ENCODE data around the gene ALDOA.
A peak's percentile ranks its signal among the peaks of the same experiment; 100 is the strongest.

The ALDOA gene

DNA sequence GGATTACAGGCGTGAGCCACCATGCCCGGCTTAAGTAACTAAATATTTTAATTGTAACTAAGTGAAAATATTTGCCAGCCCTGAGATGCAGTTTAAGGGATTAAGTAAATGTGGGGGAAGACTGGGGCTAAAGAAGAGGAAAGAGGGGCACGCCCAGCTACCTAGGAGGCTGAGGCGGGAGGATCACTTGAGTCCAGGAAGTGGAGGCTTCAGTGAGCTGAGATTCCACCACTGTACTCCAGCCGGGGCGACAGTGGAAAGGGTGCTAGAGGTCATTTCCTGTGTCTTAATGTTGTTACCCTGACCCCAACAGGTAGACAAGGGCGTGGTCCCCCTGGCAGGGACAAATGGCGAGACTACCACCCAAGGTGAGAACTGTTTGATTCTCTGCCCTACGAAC is 2.8 kb downstream of the ALDOA start:
- TF ChIP-seq CREB1 (IDR thresholded peaks at IDR 0.05; ENCODE audit: low read depth) (no peak), TEAD4 (IDR thresholded peaks at IDR 0.05) (no peak), TAF1 (IDR thresholded peaks at IDR 0.05; ENCODE audit: low read depth) (no peak), TCF12 (IDR thresholded peaks at IDR 0.05; ENCODE audit: low read depth) (no peak), EP300 (IDR thresholded peaks at IDR 0.05; ENCODE audit: borderline replicate concordance) (no peak), ZBTB7A (IDR thresholded peaks at IDR 0.05; ENCODE audit: low read depth) (no peak), NFIC (IDR thresholded peaks at IDR 0.05) (no peak), REST (IDR thresholded peaks at IDR 0.05; ENCODE audit: low read depth) (no peak)

DNA sequence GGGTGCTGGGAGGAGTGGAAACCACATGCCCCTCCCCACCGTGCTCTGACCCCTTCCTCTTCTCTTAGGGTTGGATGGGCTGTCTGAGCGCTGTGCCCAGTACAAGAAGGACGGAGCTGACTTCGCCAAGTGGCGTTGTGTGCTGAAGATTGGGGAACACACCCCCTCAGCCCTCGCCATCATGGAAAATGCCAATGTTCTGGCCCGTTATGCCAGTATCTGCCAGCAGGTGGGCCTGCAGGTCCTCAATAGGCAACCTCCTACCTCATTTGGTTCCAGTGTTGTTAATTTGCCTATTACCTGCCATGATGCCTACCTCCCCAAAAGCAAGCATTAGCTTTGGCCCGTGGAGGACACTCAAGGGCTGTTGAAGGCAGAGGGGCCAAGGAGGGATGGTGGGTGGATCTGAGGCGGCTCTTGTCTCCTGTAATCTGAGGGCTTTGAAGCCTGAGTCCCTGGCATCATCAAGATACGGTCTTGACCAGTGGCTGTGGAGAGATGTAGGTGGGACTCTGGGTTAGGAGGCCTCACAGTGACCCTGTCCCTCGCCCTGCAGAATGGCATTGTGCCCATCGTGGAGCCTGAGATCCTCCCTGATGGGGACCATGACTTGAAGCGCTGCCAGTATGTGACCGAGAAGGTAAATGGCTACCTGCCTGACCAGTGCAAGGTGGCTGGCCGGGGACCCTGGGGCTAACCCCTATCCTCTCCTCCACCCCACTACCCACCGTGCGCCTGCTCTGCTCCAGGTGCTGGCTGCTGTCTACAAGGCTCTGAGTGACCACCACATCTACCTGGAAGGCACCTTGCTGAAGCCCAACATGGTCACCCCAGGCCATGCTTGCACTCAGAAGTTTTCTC is 3.4 kb downstream of the ALDOA start:
- TF ChIP-seq CREB1 (IDR thresholded peaks at IDR 0.05; ENCODE audit: low read depth) (no peak), RAD21 (IDR thresholded peaks at IDR 0.05; ENCODE audit: low read depth) (peak; percentile 21; the same call in 1 of the 2 replicates)

DNA sequence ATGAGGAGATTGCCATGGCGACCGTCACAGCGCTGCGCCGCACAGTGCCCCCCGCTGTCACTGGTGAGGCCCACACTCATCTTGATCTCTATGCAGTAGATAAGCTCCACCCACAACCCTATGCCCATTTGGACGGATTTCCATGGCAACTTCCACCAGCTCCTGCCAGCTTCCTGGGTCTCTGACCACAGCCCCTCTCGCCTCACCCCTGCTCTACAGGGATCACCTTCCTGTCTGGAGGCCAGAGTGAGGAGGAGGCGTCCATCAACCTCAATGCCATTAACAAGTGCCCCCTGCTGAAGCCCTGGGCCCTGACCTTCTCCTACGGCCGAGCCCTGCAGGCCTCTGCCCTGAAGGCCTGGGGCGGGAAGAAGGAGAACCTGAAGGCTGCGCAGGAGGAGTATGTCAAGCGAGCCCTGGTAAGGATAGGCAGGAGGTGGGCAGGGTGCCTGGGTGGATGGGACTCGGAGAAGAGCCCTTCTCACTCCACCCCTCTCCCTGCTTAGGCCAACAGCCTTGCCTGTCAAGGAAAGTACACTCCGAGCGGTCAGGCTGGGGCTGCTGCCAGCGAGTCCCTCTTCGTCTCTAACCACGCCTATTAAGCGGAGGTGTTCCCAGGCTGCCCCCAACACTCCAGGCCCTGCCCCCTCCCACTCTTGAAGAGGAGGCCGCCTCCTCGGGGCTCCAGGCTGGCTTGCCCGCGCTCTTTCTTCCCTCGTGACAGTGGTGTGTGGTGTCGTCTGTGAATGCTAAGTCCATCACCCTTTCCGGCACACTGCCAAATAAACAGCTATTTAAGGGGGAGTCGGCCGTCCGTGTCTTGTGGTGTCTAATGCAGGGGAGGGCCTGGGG is 4.3 kb downstream of the ALDOA start:
- TF ChIP-seq, protein P1, sequence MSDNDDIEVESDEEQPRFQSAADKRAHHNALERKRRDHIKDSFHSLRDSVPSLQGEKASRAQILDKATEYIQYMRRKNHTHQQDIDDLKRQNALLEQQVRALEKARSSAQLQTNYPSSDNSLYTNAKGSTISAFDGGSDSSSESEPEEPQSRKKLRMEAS (IDR thresholded peaks at IDR 0.05): no peak
- TF ChIP-seq, protein P2, sequence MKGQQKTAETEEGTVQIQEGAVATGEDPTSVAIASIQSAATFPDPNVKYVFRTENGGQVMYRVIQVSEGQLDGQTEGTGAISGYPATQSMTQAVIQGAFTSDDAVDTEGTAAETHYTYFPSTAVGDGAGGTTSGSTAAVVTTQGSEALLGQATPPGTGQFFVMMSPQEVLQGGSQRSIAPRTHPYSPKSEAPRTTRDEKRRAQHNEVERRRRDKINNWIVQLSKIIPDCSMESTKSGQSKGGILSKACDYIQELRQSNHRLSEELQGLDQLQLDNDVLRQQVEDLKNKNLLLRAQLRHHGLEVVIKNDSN (IDR thresholded peaks at IDR 0.05): no peak
- no peak for TF ChIP-seq REST (IDR thresholded peaks at IDR 0.05; ENCODE audit: low read depth)
- TF ChIP-seq CEBPB (IDR thresholded peaks at IDR 0.05): no peak
- no peak for TF ChIP-seq TAF1 (IDR thresholded peaks at IDR 0.05; ENCODE audit: low read depth)
- no peak for TF ChIP-seq TEAD4 (IDR thresholded peaks at IDR 0.05)
- no peak for TF ChIP-seq EP300 (IDR thresholded peaks at IDR 0.05; ENCODE audit: borderline replicate concordance)
- no peak for TF ChIP-seq TCF12 (IDR thresholded peaks at IDR 0.05; ENCODE audit: low read depth)
- TF ChIP-seq ZBTB7A (IDR thresholded peaks at IDR 0.05; ENCODE audit: low read depth): no peak
- TF ChIP-seq NFIC (IDR thresholded peaks at IDR 0.05): no peak
- no peak for TF ChIP-seq EGR1 (IDR thresholded peaks at IDR 0.05)
- TF ChIP-seq FOXM1 (IDR thresholded peaks at IDR 0.05; ENCODE audit: borderline replicate concordance, low read depth): no peak
- no peak for TF ChIP-seq CREB1 (IDR thresholded peaks at IDR 0.05; ENCODE audit: low read depth)
- TF ChIP-seq YY1 (IDR thresholded peaks at IDR 0.05; ENCODE audit: low read depth): no peak
- TF ChIP-seq RAD21 (IDR thresholded peaks at IDR 0.05; ENCODE audit: low read depth): no peak

GRCh38 chr16:30070490-30070889 is 4.9 kb downstream of the ALDOA start:
- TF ChIP-seq REST (IDR thresholded peaks at IDR 0.05; ENCODE audit: low read depth) (no peak), RAD21 (IDR thresholded peaks at IDR 0.05; ENCODE audit: low read depth) (no peak), FOXM1 (IDR thresholded peaks at IDR 0.05; ENCODE audit: borderline replicate concordance, low read depth) (no peak), YY1 (IDR thresholded peaks at IDR 0.05; ENCODE audit: low read depth) (no peak), TAF1 (IDR thresholded peaks at IDR 0.05; ENCODE audit: low read depth) (no peak), NFIC (IDR thresholded peaks at IDR 0.05) (no peak), TEAD4 (IDR thresholded peaks at IDR 0.05) (no peak), ZBTB7A (IDR thresholded peaks at IDR 0.05; ENCODE audit: low read depth) (no peak), TCF12 (IDR thresholded peaks at IDR 0.05; ENCODE audit: low read depth) (no peak), EP300 (IDR thresholded peaks at IDR 0.05; ENCODE audit: borderline replicate concordance) (no peak), EGR1 (IDR thresholded peaks at IDR 0.05) (no peak), CEBPB (IDR thresholded peaks at IDR 0.05) (no peak), CREB1 (IDR thresholded peaks at IDR 0.05; ENCODE audit: low read depth) (no peak)
- TF ChIP-seq, protein P1 (IDR thresholded peaks at IDR 0.05): no peak

Measured in Ishikawa (cell line).